WTC11 (cell line): ENCODE measurements around the gene SDC4. TPM values are rescaled to one million over a fixed set of nuclear protein-coding genes. Genes with fewer than 3 reads are reported as not detected.

Experiments
- ATAC-seq: fragments of 200-7000 bp; cut with Tn5 transposase; 2 replicates; pipeline ENCODE4 v1.10.0; 2021; ENCODE audit warnings: mild to moderate bottlenecking, moderate library complexity
- CTCF ChIA-PET: fragments of 300-600 bp; sonication (Branson Sonifier 250); formaldehyde crosslinking; loops from one replicate; lab custom pipeline; 2021; ENCODE audit warnings: antibody characterized with exemption; lab: Charles Lee
- POLR2A ChIA-PET: fragments of 350-600 bp; sonication (Branson Sonifier 250); formaldehyde crosslinking; loops from one replicate; lab custom pipeline; 2021; ENCODE audit warnings: antibody characterized with exemption; lab: Charles Lee
- DNase-seq: peaks from one replicate; pipeline ENCODE4 v3.0.0; 2021; ENCODE audit warnings: low spot score
- H3K27ac Mint-ChIP-seq: 2 replicates; pipeline ENCODE4 v1.8.0; 2021; ENCODE audit warnings: mixed read lengths
- H3K27me3 Mint-ChIP-seq: 2 replicates; pipeline ENCODE4 v1.8.0; 2021; ENCODE audit warnings: low read depth, mild to moderate bottlenecking, moderate library complexity, mixed read lengths
- H3K36me3 Mint-ChIP-seq: 2 replicates; pipeline ENCODE4 v1.8.0; 2021; ENCODE audit warnings: mixed read lengths
- H3K4me1 Mint-ChIP-seq: 2 replicates; pipeline ENCODE4 v1.8.0; 2022; ENCODE audit warnings: mixed read lengths
- H3K4me3 Mint-ChIP-seq: 2 replicates; pipeline ENCODE4 v1.8.0; 2021; ENCODE audit warnings: mild to moderate bottlenecking, moderate library complexity, mixed read lengths
- H3K9me3 Mint-ChIP-seq: 2 replicates; pipeline ENCODE4 v1.8.0; 2021; ENCODE audit warnings: mixed read lengths
- ATF2 ChIP-seq: sonication (generic); formaldehyde crosslinking; IDR thresholded peaks from 2 replicates; pipeline ENCODE4 v1.8.1; 2022; ENCODE audit warnings: low read depth, missing genetic modification reagents, borderline replicate concordance
- ATF3 ChIP-seq: sonication (generic); formaldehyde crosslinking; conservative IDR thresholded peaks from 2 replicates; pipeline ENCODE4 v1.8.1; 2022; ENCODE audit warnings: mild to moderate bottlenecking, missing genetic modification reagents
- CBFB ChIP-seq: sonication (generic); formaldehyde crosslinking; IDR thresholded peaks from 2 replicates; pipeline ENCODE4 v1.8.1; 2022; ENCODE audit warnings: mild to moderate bottlenecking, low read depth, missing genetic modification reagents
- CDX4 ChIP-seq: fragments of 250-450 bp; sonication (Bioruptor Pico); IDR thresholded peaks from 2 replicates; pipeline ENCODE4 v1.9.0; 2021; ENCODE audit warnings: moderate library complexity, mild to moderate bottlenecking, inconsistent platforms, borderline replicate concordance
- EMX1 ChIP-seq: fragments of 250-450 bp; sonication (Bioruptor Pico); IDR thresholded peaks from 2 replicates; pipeline ENCODE4 v1.8.0; 2021; ENCODE audit warnings: mild to moderate bottlenecking
- GRHL2 ChIP-seq: fragments of 250-450 bp; sonication (Bioruptor Pico); IDR thresholded peaks from 2 replicates; pipeline ENCODE4 v1.8.0; 2022; ENCODE audit warnings: mild to moderate bottlenecking, moderate library complexity; ENCODE audit not compliant: insufficient replicate concordance, severe bottlenecking
- GTF2I ChIP-seq: fragments of 250-450 bp; sonication (Bioruptor Pico); conservative IDR thresholded peaks from 2 replicates; pipeline ENCODE4 v1.4.0; 2021; ENCODE audit warnings: mild to moderate bottlenecking
- MYBL2 ChIP-seq: sonication (generic); formaldehyde crosslinking; IDR thresholded peaks from 2 replicates; pipeline ENCODE4 v1.8.1; 2023; ENCODE audit warnings: mild to moderate bottlenecking, moderate library complexity, missing genetic modification reagents
- PRDM15 ChIP-seq: sonication (generic); formaldehyde crosslinking; IDR thresholded peaks from 2 replicates; pipeline ENCODE4 v1.8.0; 2022; ENCODE audit warnings: missing genetic modification reagents
- PREB ChIP-seq: sonication (generic); formaldehyde crosslinking; IDR thresholded peaks from 2 replicates; pipeline ENCODE4 v1.8.1; 2022; ENCODE audit warnings: mild to moderate bottlenecking, missing genetic modification reagents, moderate library complexity, borderline replicate concordance
- PRRX2 ChIP-seq: fragments of 250-450 bp; sonication (Bioruptor Pico); IDR thresholded peaks from 2 replicates; pipeline ENCODE4 v1.8.0; 2021; ENCODE audit warnings: mild to moderate bottlenecking
- STAT6 ChIP-seq: sonication (generic); formaldehyde crosslinking; conservative IDR thresholded peaks from 2 replicates; pipeline ENCODE4 v1.8.1; 2023; ENCODE audit warnings: mild to moderate bottlenecking, low read depth, missing genetic modification reagents, moderate library complexity
- TCF7 ChIP-seq: sonication (generic); formaldehyde crosslinking; IDR thresholded peaks from 2 replicates; pipeline ENCODE4 v1.8.0; 2022; ENCODE audit warnings: mild to moderate bottlenecking, low read depth, missing genetic modification reagents, moderate library complexity
- ZNF138 ChIP-seq: sonication (generic); formaldehyde crosslinking; conservative IDR thresholded peaks from 2 replicates; pipeline ENCODE4 v1.8.1; 2022; ENCODE audit warnings: mild to moderate bottlenecking, moderate library complexity, missing genetic modification reagents
- total RNA-seq: library from RNA; stranded (reverse); gene quantifications from 3 replicates; pipeline ENCODE4 v1.2.3, GENCODE V29; 2021

The SDC4 gene
- total RNA-seq, 1 experiment from 2014 or later = 64.0 TPM

GRCh38 chr20:45354423-45355208, 6.4 kb upstream of the SDC4 start:
- H3K4me1 Mint-ChIP-seq = peaks cover 31% of the 10 kb centered on the region
- CTCF ChIA-PET = interaction anchor here (1.5 to 2.6 kb wide), 5 partner anchors 8 to 82 kb away, joined by 5 to 12 read pairs (median 6); partner anchors contain the start of gene SYS1
- ATAC-seq (no peak), DNase-seq (no peak)
- H3K4me3 Mint-ChIP-seq = no peak overlapping the region
- POLR2A ChIA-PET = interaction anchor here (1.0 kb wide), 1 partner anchor 82 kb away, joined by 3 read pairs; no protein-coding TSS in a partner anchor
- no peaks in the 10 kb centered on the region for H3K9me3 Mint-ChIP-seq
- H3K27ac Mint-ChIP-seq = no peak overlapping the region
- no peaks in the 10 kb centered on the region for H3K36me3 Mint-ChIP-seq
- no peaks in the 10 kb centered on the region for H3K27me3 Mint-ChIP-seq
- TF ChIP-seq EMX1 (no peak), MYBL2 (no peak), GTF2I (CRISPR knock-in tag) (no peak), STAT6 (no peak), GRHL2 (CRISPR knock-in tag) (no peak), ATF3 (CRISPR knock-in tag) (no peak), PRRX2 (CRISPR knock-in tag) (no peak), CBFB (CRISPR knock-in tag) (no peak), CDX4 (no peak), PRDM15 (CRISPR knock-in tag) (no peak), ZNF138 (CRISPR knock-in tag) (no peak), PREB (CRISPR knock-in tag) (no peak), ATF2 (CRISPR knock-in tag) (no peak), TCF7 (CRISPR knock-in tag) (no peak)
